ENCODE results near the gene CMYA5. TPM values are rescaled to one million over a fixed set of nuclear protein-coding genes. Genes with fewer than 3 reads are reported as not detected.

The CMYA5 gene
- total and polyA plus RNA-seq, 4 donors: 0.29 to 12.3 (median 0.72) TPM

DNA sequence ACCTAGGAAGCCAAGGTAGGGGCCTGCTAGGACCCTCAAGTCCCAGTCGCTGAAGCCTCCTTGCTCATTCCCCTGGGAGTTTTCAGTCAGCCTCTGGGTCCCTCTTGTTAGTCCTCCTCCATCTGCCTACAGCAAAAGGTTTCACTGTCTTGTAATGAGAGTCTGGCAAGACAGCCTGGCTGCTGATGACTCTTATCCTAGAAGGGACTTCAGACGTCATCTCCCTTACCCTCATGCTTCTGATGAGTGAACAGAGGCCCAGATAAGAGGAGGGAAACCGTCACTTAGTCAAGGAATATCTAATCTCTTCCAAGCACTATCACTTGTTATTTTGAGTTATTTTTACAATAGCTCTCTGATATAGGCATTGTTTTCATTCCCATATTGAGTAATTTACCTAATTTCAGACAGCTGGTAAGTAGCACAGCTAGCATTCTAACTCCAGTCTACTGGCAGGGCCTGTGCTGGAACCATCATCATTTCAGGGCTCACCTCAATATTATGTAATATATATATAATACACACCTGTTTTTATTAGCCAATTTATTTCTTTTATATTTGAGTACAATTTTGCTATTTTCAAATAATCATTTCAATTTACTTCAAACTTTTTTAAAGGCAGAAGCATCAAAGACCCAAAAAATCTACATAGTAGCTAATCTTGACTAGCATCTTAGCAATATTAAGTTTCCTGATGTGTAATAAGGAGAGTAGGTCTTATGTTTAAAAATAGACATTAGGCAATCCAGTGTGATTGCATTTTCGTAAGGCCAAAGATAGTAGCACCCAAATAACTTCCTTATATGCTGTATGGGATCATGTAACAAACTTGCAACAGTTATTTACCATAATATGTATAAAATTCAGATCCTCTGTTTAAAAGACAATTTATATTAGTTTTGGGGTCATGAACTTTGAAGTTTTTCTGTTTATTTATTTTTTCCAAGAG is 7.9 kb downstream of the CMYA5 start:
- no peak overlapping the region for H3K9ac ChIP-seq (ENCODE audit: insufficient read depth in 1 of 2, low read length in 2 of 2)

DNA sequence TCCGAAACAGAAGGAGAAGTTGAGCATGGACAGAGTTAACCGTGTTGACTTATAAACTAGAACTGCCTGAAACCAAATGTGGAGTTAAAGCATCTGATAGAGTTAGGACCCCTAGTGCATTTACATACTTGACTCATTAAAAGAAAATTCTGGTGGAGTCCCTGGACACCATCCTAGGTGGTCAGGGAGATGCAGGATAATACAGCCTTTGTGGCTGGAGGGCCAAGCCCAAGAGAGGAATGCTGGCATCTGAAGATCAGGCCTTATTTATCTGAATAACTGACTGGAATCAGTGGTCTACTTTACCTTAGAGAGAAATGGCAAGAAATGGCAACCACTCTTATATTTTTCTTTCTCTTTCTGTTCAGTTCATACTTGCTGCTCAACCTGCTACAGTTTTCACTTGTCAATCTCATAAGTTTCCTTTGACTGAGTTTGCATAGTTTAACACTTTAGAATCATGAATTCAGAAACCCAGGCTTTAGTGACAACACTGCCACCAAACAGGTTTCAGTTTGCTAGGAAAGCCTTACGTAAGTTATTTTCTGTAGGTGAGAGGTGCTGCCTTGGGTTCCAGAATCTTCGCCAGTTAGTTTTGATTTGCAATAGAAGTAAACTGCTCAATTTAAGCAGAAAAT is 10.2 kb downstream of the CMYA5 start:
- Histone ChIP-seq H3K27ac (ENCODE audit: low read depth in 1 of 2, low read length in 1 of 2) (peak overlapping the region in 1 of 2 donors; percentile 63), H3K36me3 (ENCODE audit: control insufficient read depth in 4 of 4, insufficient read depth in 4 of 4, low read length in 4 of 4) (no peaks in the 10 kb centered on the region), H3K4me1 (ENCODE audit: control insufficient read depth in 5 of 5, insufficient read depth in 5 of 5, low read length in 5 of 5) (peaks cover 0 to 10% (median 0%) of the 10 kb centered on the region in 5 donors), H3K9ac (ENCODE audit: insufficient read depth in 1 of 2, low read length in 2 of 2) (no peak overlapping the region), H3K4me3 (no peak overlapping the region), H3K27me3 (ENCODE audit: control insufficient read depth in 3 of 3, insufficient read depth in 3 of 3, low read length in 2 of 3) (no peaks in the 10 kb centered on the region), H3K9me3 (ENCODE audit: control insufficient read depth in 4 of 4, insufficient read depth in 3 of 4, low read length in 3 of 4) (no peaks in the 10 kb centered on the region)
- ATAC-seq (ENCODE audit: insufficient read depth, low FRiP score) (no peak), DNase-seq (peak in 2 of 3 donors; percentile 10 to 39)
- no peak for TF ChIP-seq CTCF (IDR thresholded peaks at IDR 0.05; ENCODE audit: control extremely low read depth, extremely low read depth)
- 72 to 86% methylated on average over 4 of the region's 4 CpGs for WGBS, 2 donors

More for the DNA sequence above, 7.9 kb downstream of the CMYA5 start:
- ATAC-seq (ENCODE audit: insufficient read depth, low FRiP score): no peak
- DNase-seq: no peak
- Histone ChIP-seq H3K27me3 (ENCODE audit: control insufficient read depth in 3 of 3, insufficient read depth in 3 of 3, low read length in 2 of 3) (no peaks in the 10 kb centered on the region), H3K9me3 (ENCODE audit: control insufficient read depth in 4 of 4, insufficient read depth in 3 of 4, low read length in 3 of 4) (no peaks in the 10 kb centered on the region), H3K36me3 (ENCODE audit: control insufficient read depth in 4 of 4, insufficient read depth in 4 of 4, low read length in 4 of 4) (no peaks in the 10 kb centered on the region), H3K4me1 (ENCODE audit: control insufficient read depth in 5 of 5, insufficient read depth in 5 of 5, low read length in 5 of 5) (peaks cover 0 to 8% (median 0%) of the 10 kb centered on the region in 5 donors), H3K27ac (ENCODE audit: low read depth in 1 of 2, low read length in 1 of 2) (peak overlapping the region in 1 of 2 donors; percentile 84), H3K4me3 (no peak overlapping the region)
- no peak for TF ChIP-seq CTCF (IDR thresholded peaks at IDR 0.05; ENCODE audit: control extremely low read depth, extremely low read depth)
- 64 to 67% methylated on average over 4 of the region's 4 CpGs for WGBS, 2 donors

GRCh38 chr5:79702606-79703380 is 13.2 kb downstream of the CMYA5 start:
- TF ChIP-seq CTCF (IDR thresholded peaks at IDR 0.05; ENCODE audit: control extremely low read depth, extremely low read depth): no peak
- no peak overlapping the region for H3K4me3 ChIP-seq
- WGBS, 2 donors: 25 to 44% methylated on average over 3 of the region's 3 CpGs
- H3K4me1 ChIP-seq (ENCODE audit: control insufficient read depth in 5 of 5, insufficient read depth in 5 of 5, low read length in 5 of 5): peaks cover 0 to 16% (median 0%) of the 10 kb centered on the region in 5 donors
- H3K9ac ChIP-seq (ENCODE audit: insufficient read depth in 1 of 2, low read length in 2 of 2): no peak overlapping the region
- no peaks in the 10 kb centered on the region for H3K9me3 ChIP-seq (ENCODE audit: control insufficient read depth in 4 of 4, insufficient read depth in 3 of 4, low read length in 3 of 4)
- no peak for ATAC-seq (ENCODE audit: insufficient read depth, low FRiP score)
- H3K36me3 ChIP-seq (ENCODE audit: control insufficient read depth in 4 of 4, insufficient read depth in 4 of 4, low read length in 4 of 4): no peaks in the 10 kb centered on the region
- H3K27ac ChIP-seq (ENCODE audit: low read depth in 1 of 2, low read length in 1 of 2): peak overlapping the region in 1 of 2 donors; percentile 83
- no peak for DNase-seq
- H3K27me3 ChIP-seq (ENCODE audit: control insufficient read depth in 3 of 3, insufficient read depth in 3 of 3, low read length in 2 of 3): no peaks in the 10 kb centered on the region

Measured in lung (tissue), 12 donors.